ENCODE data around the gene PAQR6. TPM values are rescaled to one million over a fixed set of nuclear protein-coding genes. Genes with fewer than 3 reads are reported as not detected.
A peak's percentile ranks its signal among the peaks of the same experiment; 100 is the strongest.
"Not testable (repeated sequence)": the region's sequence is repeated elsewhere in the genome, so short reads cannot be mapped to it uniquely, and the experiment has no call there.

The PAQR6 gene
- total and polyA plus RNA-seq, 4 donors: 42.6 to 206 (median 117) TPM

- Histone ChIP-seq H3K27me3 (ENCODE audit: control insufficient read depth, insufficient read depth, low read length) (no peaks in the 10 kb centered on the region), H3K4me1 (ENCODE audit: control insufficient read depth, insufficient read depth, low read length) (peaks cover 2% of the 10 kb centered on the region), H3K9me3 (ENCODE audit: control insufficient read depth, insufficient read depth, low read length) (no peaks in the 10 kb centered on the region), H3K36me3 (ENCODE audit: control insufficient read depth, insufficient read depth, low read length) (peaks cover 44% of the 10 kb centered on the region), H3K4me3 (ENCODE audit: low read depth, low read length) (no peak overlapping the region), H3K27ac (ENCODE audit: low read depth, low read length) (no peak overlapping the region)
- no peak for DNase-seq (ENCODE audit: low read depth in 4 of 6, low spot score in 6 of 6)
- no CpG with 5 or more reads among the region's 2 CpGs for WGBS (ENCODE audit: insufficient coverage)
These were observed 21.7 kb downstream of the PAQR6 start for GRCh38 chr1:156226116-156226538.

GRCh38 chr1:156225677-156226014 lies 22.2 kb downstream of the PAQR6 start:
- no peak for DNase-seq (ENCODE audit: low read depth in 4 of 6, low spot score in 6 of 6)

GRCh38 chr1:156221986-156222692 lies 25.7 kb downstream of the PAQR6 start:
- Histone ChIP-seq H3K4me3 (ENCODE audit: low read depth, low read length) (no peak overlapping the region), H3K27me3 (ENCODE audit: control insufficient read depth, insufficient read depth, low read length) (no peaks in the 10 kb centered on the region), H3K4me1 (ENCODE audit: control insufficient read depth, insufficient read depth, low read length) (peaks cover 2% of the 10 kb centered on the region), H3K9me3 (ENCODE audit: control insufficient read depth, insufficient read depth, low read length) (no peaks in the 10 kb centered on the region), H3K36me3 (ENCODE audit: control insufficient read depth, insufficient read depth, low read length) (peaks cover 37% of the 10 kb centered on the region), H3K27ac (ENCODE audit: low read depth, low read length) (no peak overlapping the region)
- WGBS (ENCODE audit: insufficient coverage): 97% methylated on average over 8 of the region's 13 CpGs
- DNase-seq (ENCODE audit: low read depth in 4 of 6, low spot score in 6 of 6): no peak

More at GRCh38 chr1:156225677-156226014, 22.2 kb downstream of the PAQR6 start:
- Histone ChIP-seq H3K27me3 (ENCODE audit: control insufficient read depth, insufficient read depth, low read length) (no peaks in the 10 kb centered on the region), H3K4me3 (ENCODE audit: low read depth, low read length) (no peak overlapping the region), H3K9me3 (ENCODE audit: control insufficient read depth, insufficient read depth, low read length) (no peaks in the 10 kb centered on the region), H3K36me3 (ENCODE audit: control insufficient read depth, insufficient read depth, low read length) (peaks cover 48% of the 10 kb centered on the region), H3K27ac (ENCODE audit: low read depth, low read length) (no peak overlapping the region), H3K4me1 (ENCODE audit: control insufficient read depth, insufficient read depth, low read length) (peaks cover 2% of the 10 kb centered on the region)
- no CpG with 5 or more reads among the region's 2 CpGs for WGBS (ENCODE audit: insufficient coverage)

GRCh38 chr1:156220226-156220625 lies 27.6 kb downstream of the PAQR6 start:
- DNase-seq (ENCODE audit: low read depth in 4 of 6, low spot score in 6 of 6): no peak
- peaks cover 40% of the 10 kb centered on the region for H3K36me3 ChIP-seq (ENCODE audit: control insufficient read depth, insufficient read depth, low read length)
- no peaks in the 10 kb centered on the region for H3K27me3 ChIP-seq (ENCODE audit: control insufficient read depth, insufficient read depth, low read length)
- no peaks in the 10 kb centered on the region for H3K9me3 ChIP-seq (ENCODE audit: control insufficient read depth, insufficient read depth, low read length)
- H3K27ac ChIP-seq (ENCODE audit: low read depth, low read length): no peak overlapping the region
- H3K4me1 ChIP-seq (ENCODE audit: control insufficient read depth, insufficient read depth, low read length): no peaks in the 10 kb centered on the region
- no peak overlapping the region for H3K4me3 ChIP-seq (ENCODE audit: low read depth, low read length)
- WGBS (ENCODE audit: insufficient coverage): 100% methylated on average over 2 of the region's 9 CpGs

GRCh38 chr1:156217871-156218270 lies 30.0 kb downstream of the PAQR6 start:
- Histone ChIP-seq H3K36me3 (ENCODE audit: control insufficient read depth, insufficient read depth, low read length) (peaks cover 34% of the 10 kb centered on the region), H3K4me3 (ENCODE audit: low read depth, low read length) (no peak overlapping the region), H3K27ac (ENCODE audit: low read depth, low read length) (no peak overlapping the region), H3K4me1 (ENCODE audit: control insufficient read depth, insufficient read depth, low read length) (peaks cover 12% of the 10 kb centered on the region), H3K27me3 (ENCODE audit: control insufficient read depth, insufficient read depth, low read length) (no peaks in the 10 kb centered on the region), H3K9me3 (ENCODE audit: control insufficient read depth, insufficient read depth, low read length) (no peaks in the 10 kb centered on the region)
- no CpG with 5 or more reads among the region's 2 CpGs for WGBS (ENCODE audit: insufficient coverage)
- DNase-seq (ENCODE audit: low read depth in 4 of 6, low spot score in 6 of 6): no peak

GRCh38 chr1:156216361-156217086 lies 31.3 kb downstream of the PAQR6 start:
- not testable (repeated sequence) for H3K4me3 ChIP-seq (ENCODE audit: low read depth, low read length); H3K9me3 ChIP-seq (ENCODE audit: control insufficient read depth, insufficient read depth, low read length); H3K27me3 ChIP-seq (ENCODE audit: control insufficient read depth, insufficient read depth, low read length); H3K27ac ChIP-seq (ENCODE audit: low read depth, low read length)
- WGBS (ENCODE audit: insufficient coverage): 97% methylated on average over 39 of the region's 55 CpGs
- Histone ChIP-seq H3K36me3 (ENCODE audit: control insufficient read depth, insufficient read depth, low read length) (peaks cover 21% of the 10 kb centered on the region), H3K4me1 (ENCODE audit: control insufficient read depth, insufficient read depth, low read length) (peaks cover 12% of the 10 kb centered on the region)
- peak in 2 of 6 donors; percentile 21 to 26 for DNase-seq (ENCODE audit: low read depth in 4 of 6, low spot score in 6 of 6)

- Histone ChIP-seq H3K27ac (ENCODE audit: low read depth, low read length) (no peak overlapping the region), H3K9me3 (ENCODE audit: control insufficient read depth, insufficient read depth, low read length) (no peaks in the 10 kb centered on the region), H3K36me3 (ENCODE audit: control insufficient read depth, insufficient read depth, low read length) (peaks cover 28% of the 10 kb centered on the region), H3K4me1 (ENCODE audit: control insufficient read depth, insufficient read depth, low read length) (peaks cover 12% of the 10 kb centered on the region), H3K27me3 (ENCODE audit: control insufficient read depth, insufficient read depth, low read length) (no peaks in the 10 kb centered on the region), H3K4me3 (ENCODE audit: low read depth, low read length) (peak overlapping the region; percentile 81)
- 94% methylated on average over 9 of the region's 16 CpGs for WGBS (ENCODE audit: insufficient coverage)
- no peak for DNase-seq (ENCODE audit: low read depth in 4 of 6, low spot score in 6 of 6)
These were observed 33.7 kb downstream of the PAQR6 start for GRCh38 chr1:156214024-156214748.

GRCh38 chr1:156213644-156213966 lies 34.3 kb downstream of the PAQR6 start:
- Histone ChIP-seq H3K36me3 (ENCODE audit: control insufficient read depth, insufficient read depth, low read length) (peaks cover 32% of the 10 kb centered on the region), H3K27me3 (ENCODE audit: control insufficient read depth, insufficient read depth, low read length) (no peaks in the 10 kb centered on the region), H3K4me1 (ENCODE audit: control insufficient read depth, insufficient read depth, low read length) (peaks cover 12% of the 10 kb centered on the region), H3K9me3 (ENCODE audit: control insufficient read depth, insufficient read depth, low read length) (no peaks in the 10 kb centered on the region), H3K27ac (ENCODE audit: low read depth, low read length) (peak overlapping the region; percentile 98), H3K4me3 (ENCODE audit: low read depth, low read length) (peak overlapping the region; percentile 81)
- 57% methylated on average over 2 of the region's 11 CpGs for WGBS (ENCODE audit: insufficient coverage)
- no peak for DNase-seq (ENCODE audit: low read depth in 4 of 6, low spot score in 6 of 6)

GRCh38 chr1:156212833-156213643 lies 34.8 kb downstream of the PAQR6 start, which contains the start of gene PMF1:
Gene PMF1, plus strand, starts transcription at chr1:156213007. Its CDS starts 9 bp downstream, at chr1:156213016.
- Histone ChIP-seq H3K27me3 (ENCODE audit: control insufficient read depth, insufficient read depth, low read length) (no peaks in the 10 kb centered on the region), H3K27ac (ENCODE audit: low read depth, low read length) (peak within 1 kb of the TSS; percentile 98), H3K4me3 (ENCODE audit: low read depth, low read length) (peak within 1 kb of the TSS; percentile 81), H3K36me3 (ENCODE audit: control insufficient read depth, insufficient read depth, low read length) (peaks cover 35% of the 10 kb centered on the region), H3K4me1 (ENCODE audit: control insufficient read depth, insufficient read depth, low read length) (peaks cover 12% of the 10 kb centered on the region), H3K9me3 (ENCODE audit: control insufficient read depth, insufficient read depth, low read length) (no peaks in the 10 kb centered on the region)
- 0% methylated on average over 58 of the region's 61 CpGs for WGBS (ENCODE audit: insufficient coverage)
- peak; percentile 90 to 99 (median 94) for DNase-seq (ENCODE audit: low read depth in 4 of 6, low spot score in 6 of 6)

All from spinal cord (tissue), 10 donors.